HepG2 (cell line): ENCODE measurements around the gene PSMB8. TPM values are rescaled to one million over a fixed set of nuclear protein-coding genes. Genes with fewer than 3 reads are reported as not detected.

ENCODE experiments used
- ATF1 ChIP-seq: IDR thresholded peaks from 2 replicates; pipeline ENCODE4 v1.6.1; 2016; ENCODE audit warnings: mild to moderate bottlenecking, control low read depth
- BHLHE40 ChIP-seq: IDR thresholded peaks from 2 replicates; pipeline ENCODE4 v1.6.1; 2011; ENCODE audit warnings: low read length, improper control_type of control experiment
- DMTF1 ChIP-seq: sonication (generic); formaldehyde crosslinking; IDR thresholded peaks from 2 replicates; pipeline ENCODE4 v1.4.0; 2020; ENCODE audit warnings: mild to moderate bottlenecking, missing genetic modification reagents
- GZF1 ChIP-seq: sonication (generic); formaldehyde crosslinking; IDR thresholded peaks from 2 replicates; pipeline ENCODE4 v1.5.1; 2020; ENCODE audit warnings: mild to moderate bottlenecking, missing genetic modification reagents
- MYNN ChIP-seq: sonication (generic); formaldehyde crosslinking; IDR thresholded peaks from 2 replicates; pipeline ENCODE4 v1.4.0; 2020; ENCODE audit warnings: mild to moderate bottlenecking, low read depth, missing genetic modification reagents
- NFATC3 ChIP-seq: sonication (generic); formaldehyde crosslinking; IDR thresholded peaks from 2 replicates; pipeline ENCODE4 v1.5.1; 2020; ENCODE audit warnings: mild to moderate bottlenecking, missing genetic modification reagents
- NR2F2 ChIP-seq: IDR thresholded peaks from 2 replicates; pipeline ENCODE4 v1.6.1; 2012; ENCODE audit warnings: low read depth, inconsistent platforms, borderline replicate concordance
- RAD51 ChIP-seq: fragments of 450-650 bp; IDR thresholded peaks from 2 replicates; pipeline ENCODE4 v1.6.1; 2016; ENCODE audit warnings: borderline replicate concordance
- SMC3 ChIP-seq: IDR thresholded peaks from 2 replicates; pipeline ENCODE4 v1.6.1; 2011; ENCODE audit warnings: low read length, improper control_type of control experiment
- TBL1XR1 ChIP-seq: fragments of 150-350 bp; IDR thresholded peaks from 2 replicates; pipeline ENCODE4 v1.6.1; 2014; ENCODE audit warnings: borderline replicate concordance, low read length; ENCODE audit not compliant: partially characterized antibody
- TBX2 ChIP-seq: sonication (generic); formaldehyde crosslinking; IDR thresholded peaks from 2 replicates; pipeline ENCODE4 v1.5.0; 2020; ENCODE audit warnings: missing genetic modification reagents, mild to moderate bottlenecking, borderline replicate concordance
- TFDP1 ChIP-seq: IDR thresholded peaks from 2 replicates; pipeline ENCODE4 v1.6.1; 2016; ENCODE audit warnings: missing compliant biosample characterization, missing genetic modification reagents, borderline replicate concordance
- U2AF2 ChIP-seq: fragments of 200-400 bp; formaldehyde crosslinking; IDR thresholded peaks from 2 replicates; pipeline ENCODE4 v1.6.1; 2017; ENCODE audit warnings: low read depth, mild to moderate bottlenecking, low read length
- ZBTB21 ChIP-seq: sonication (generic); formaldehyde crosslinking; IDR thresholded peaks from 2 replicates; pipeline ENCODE4 v1.4.0; 2020; ENCODE audit warnings: missing genetic modification reagents
- ZFP62 ChIP-seq: sonication (generic); formaldehyde crosslinking; IDR thresholded peaks from 2 replicates; pipeline ENCODE4 v1.4.0; 2020; ENCODE audit warnings: missing genetic modification reagents
- ZFP82 ChIP-seq: sonication (generic); formaldehyde crosslinking; IDR thresholded peaks from 2 replicates; pipeline ENCODE4 v1.5.1; 2020; ENCODE audit warnings: mild to moderate bottlenecking, missing genetic modification reagents, borderline replicate concordance
- ZKSCAN1 ChIP-seq: fragments of 150-350 bp; IDR thresholded peaks from 2 replicates; pipeline ENCODE4 v1.6.1; 2014; ENCODE audit warnings: low read length
- ZNF337 ChIP-seq: sonication (generic); formaldehyde crosslinking; IDR thresholded peaks from 2 replicates; pipeline ENCODE4 v1.5.1; 2020; ENCODE audit warnings: missing genetic modification reagents, low read depth, mild to moderate bottlenecking, borderline replicate concordance
- ZNF607 ChIP-seq: sonication (generic); formaldehyde crosslinking; IDR thresholded peaks from 2 replicates; pipeline ENCODE4 v1.5.1; 2020; ENCODE audit warnings: missing genetic modification reagents, mild to moderate bottlenecking, borderline replicate concordance
- ZNF646 ChIP-seq: sonication (generic); formaldehyde crosslinking; IDR thresholded peaks from 2 replicates; pipeline ENCODE4 v1.9.0; 2021; ENCODE audit warnings: mild to moderate bottlenecking, missing genetic modification reagents
- polyA plus RNA-seq, 8 experiments: library from polyadenylated mRNA; depleted of rRNA in 3 of 8; stranded (reverse) in 7 of 8; unstranded in 1 of 8; fragments of >200 nt; fragmentation: Illumina TruSeq in 4 of 8; extraction: Trizol in 4 of 8; gene quantifications; 2 replicates each; pipeline versions ENCODE4 v1.2.1 to v1.2.3, GENCODE V29; 2011 to 2016; ENCODE audit warnings: low read depth in 4 of 8, missing spikeins in 1 of 8, mixed read lengths in 1 of 8; ENCODE audit not compliant: insufficient read depth in 1 of 8
- total RNA-seq, 5 experiments: library from RNA; depleted of rRNA; stranded (reverse); fragments of >200 nt; fragmentation: Illumina TruSeq; extraction: Trizol; gene quantifications; 2 replicates each; pipeline ENCODE4 v1.2.3, GENCODE V29; 2016; ENCODE audit warnings: low read depth in 1 of 5

The PSMB8 gene
- total and polyA plus RNA-seq, 2 of the 13 experiments (the other 11 are each of a cell fraction or from before 2014, with no cell fraction given): 30.7 to 64.7 TPM

GRCh38 chr6:32853541-32854375, 9.9 kb upstream of the PSMB8 start, which contains the start of the genes PSMB9 and TAP1 (continued):
- TF ChIP-seq TFDP1 (CRISPR knock-in tag) (peak; percentile 80; the same call in 1 of the 2 replicates), ZNF646 (0 out of 2 replicates have a peak, but pooled peaks have one; percentile 32), SMC3 (peak; percentile 40; the same call in 1 of the 2 replicates), ZNF337 (CRISPR knock-in tag) (peak; percentile 85; the same call in 1 of the 2 replicates), TBL1XR1 (no peak), GZF1 (CRISPR knock-in tag) (no peak; the same call in 1 of the 2 replicates), NR2F2 (no peak), NFATC3 (0 out of 2 replicates have a peak, but pooled peaks have one; percentile 39), ZBTB21 (CRISPR knock-in tag) (no peak), DMTF1 (CRISPR knock-in tag) (no peak), U2AF2 (no peak), ATF1 (CRISPR knock-in tag) (peak; percentile 93), RAD51 (no peak), BHLHE40 (peak; percentile 50; the same call in 1 of the 2 replicates), TBX2 (CRISPR knock-in tag) (peak; percentile 87), ZFP62 (no peak), ZKSCAN1 (0 out of 2 replicates have a peak, but pooled peaks have one; percentile 28), MYNN (peak; percentile 52; the same call in 1 of the 2 replicates), ZFP82 (CRISPR knock-in tag) (peak; percentile 63; the same call in 1 of the 2 replicates), ZNF607 (CRISPR knock-in tag) (peak; percentile 63)
